Activated CD4-positive, alpha-beta memory T cell treated with anti-CD3 and anti-CD28 coated beads for 36 hours (primary cell): Measurements from ENCODE around the gene PHACTR1. TPM values are rescaled to one million over a fixed set of nuclear protein-coding genes. Genes with fewer than 3 reads are reported as not detected.
"Not testable (repeated sequence)": the region's sequence is repeated elsewhere in the genome, so short reads cannot be mapped to it uniquely, and the experiment has no call there.

Source experiments
- CTCF ChIA-PET: fragments of 350-600 bp; sonication (Branson Sonifier 250); formaldehyde crosslinking; loops from one replicate; lab custom pipeline; 2021; ENCODE audit warnings: antibody characterized with exemption, inconsistent platforms; lab: Charles Lee
- POLR2A ChIA-PET: fragments of 350-600 bp; sonication (Branson Sonifier 250); formaldehyde crosslinking; loops from one replicate; lab custom pipeline; 2021; ENCODE audit warnings: antibody characterized with exemption; lab: Charles Lee
- DNase-seq: peaks from one replicate; pipeline ENCODE4 v3.0.0-alpha.2; 2020
- H3K27ac Mint-ChIP-seq: one replicate; pipeline ENCODE4 v1.8.0; 2021; ENCODE audit warnings: mixed read lengths
- H3K27me3 Mint-ChIP-seq: one replicate; pipeline ENCODE4 v1.8.0; 2021; ENCODE audit warnings: mixed read lengths
- H3K36me3 Mint-ChIP-seq: one replicate; pipeline ENCODE4 v1.8.0; 2021; ENCODE audit warnings: mixed read lengths
- H3K4me1 Mint-ChIP-seq: one replicate; pipeline ENCODE4 v1.8.0; 2021; ENCODE audit warnings: low read depth, mixed read lengths
- H3K4me3 Mint-ChIP-seq: one replicate; pipeline ENCODE4 v1.8.0; 2021; ENCODE audit warnings: mild to moderate bottlenecking, mixed read lengths
- H3K9me3 Mint-ChIP-seq: one replicate; pipeline ENCODE4 v1.8.0; 2021; ENCODE audit warnings: mixed read lengths
- intact Hi-C: fragments of 100-400 bp; cut with micrococcal nuclease; formaldehyde crosslinking; loops from one replicate; pipeline ENCODE4 v1.15.1; 2023
- total RNA-seq, 2 experiments: library from RNA; stranded (reverse); gene quantifications; one replicate each; pipeline ENCODE4 v1.2.3, GENCODE V29; 2021

Gene PHACTR1
- total RNA-seq, 2 experiments from 2014 or later: not detected

DNA sequence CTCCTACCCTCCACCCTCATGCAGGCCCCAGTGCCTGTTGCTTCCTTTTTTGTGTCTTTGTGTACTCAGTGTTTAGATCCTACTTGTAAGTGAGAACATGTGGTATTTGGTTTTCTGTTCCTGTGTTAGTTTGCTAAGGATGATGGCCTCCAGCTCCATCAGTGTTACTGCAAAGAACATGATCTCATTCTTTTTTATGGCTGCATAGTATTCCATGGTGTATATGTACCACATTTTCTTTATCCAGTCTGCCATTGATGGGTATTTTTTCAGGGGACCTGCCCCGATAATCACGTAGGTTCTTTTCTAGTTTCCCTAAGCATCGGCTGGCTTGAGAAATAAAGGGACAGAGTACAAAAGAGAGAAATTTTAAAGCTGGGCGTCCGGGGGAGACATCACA is 527.2 kb downstream of the PHACTR1 start:
- peaks cover 16% of the 10 kb centered on the region for H3K27me3 Mint-ChIP-seq
- POLR2A ChIA-PET, H3K4me3 Mint-ChIP-seq: not testable (repeated sequence)

DNA sequence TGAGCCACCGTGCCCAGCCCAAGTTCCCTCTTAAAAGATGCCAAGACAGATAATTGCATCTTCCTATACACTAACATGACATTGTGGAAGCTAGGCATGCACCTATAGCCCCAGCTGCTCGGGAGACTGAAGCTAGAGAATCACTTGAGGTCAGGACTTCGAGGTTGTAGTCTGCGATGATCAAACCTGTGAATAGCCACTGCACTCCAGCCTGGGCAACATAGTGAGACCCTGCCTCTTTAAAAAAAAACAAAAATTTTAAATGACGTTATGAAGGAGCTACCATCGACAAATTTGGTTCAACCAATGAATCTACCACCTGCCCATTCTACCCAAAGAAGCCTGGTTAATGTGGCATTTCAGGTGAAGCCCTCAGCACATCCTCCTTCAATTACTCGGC is 531.1 kb downstream of the PHACTR1 start:
- Mint-ChIP-seq H3K27ac (no peak overlapping the region), H3K27me3 (peaks cover 9% of the 10 kb centered on the region), H3K4me1 (no peaks in the 10 kb centered on the region), H3K9me3 (peaks cover 10% of the 10 kb centered on the region), H3K4me3 (no peak overlapping the region), H3K36me3 (peaks cover 3% of the 10 kb centered on the region)
- ChIA-PET POLR2A (no interaction called here), CTCF (no interaction called here)
- no peak for DNase-seq
- intact Hi-C loops: no loop called here

More for the DNA sequence above, 527.2 kb downstream of the PHACTR1 start:
- H3K9me3 Mint-ChIP-seq, H3K36me3 Mint-ChIP-seq, intact Hi-C loops, CTCF ChIA-PET, DNase-seq, H3K27ac Mint-ChIP-seq, H3K4me1 Mint-ChIP-seq: not testable (repeated sequence)

DNA sequence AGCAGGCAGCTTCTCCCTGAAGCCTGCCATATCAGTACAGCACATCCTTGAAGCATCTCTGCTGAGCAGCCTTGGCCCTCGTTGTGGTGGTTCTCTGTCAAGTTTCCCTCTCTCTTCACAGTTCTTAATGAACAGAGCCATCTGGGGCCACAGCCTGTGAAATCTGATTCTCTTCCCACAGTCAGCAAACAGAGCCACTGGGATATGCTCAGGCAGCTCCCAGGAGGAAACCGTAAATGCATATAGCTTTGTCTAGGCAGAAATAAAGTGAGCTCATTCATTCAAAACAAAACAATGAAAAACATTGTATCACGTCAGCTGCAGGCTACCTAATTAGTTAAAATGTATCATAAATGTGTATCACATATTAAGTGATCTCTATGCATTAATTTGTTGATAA is 531.5 kb downstream of the PHACTR1 start:
- peaks cover 10% of the 10 kb centered on the region for H3K9me3 Mint-ChIP-seq
- ChIA-PET POLR2A (no interaction called here), CTCF (no interaction called here)
- intact Hi-C loops: no loop called here
- peaks cover 3% of the 10 kb centered on the region for H3K36me3 Mint-ChIP-seq
- H3K27ac Mint-ChIP-seq: no peak overlapping the region
- no peaks in the 10 kb centered on the region for H3K4me1 Mint-ChIP-seq
- DNase-seq: no peak
- H3K4me3 Mint-ChIP-seq: no peak overlapping the region
- H3K27me3 Mint-ChIP-seq: peaks cover 9% of the 10 kb centered on the region

DNA sequence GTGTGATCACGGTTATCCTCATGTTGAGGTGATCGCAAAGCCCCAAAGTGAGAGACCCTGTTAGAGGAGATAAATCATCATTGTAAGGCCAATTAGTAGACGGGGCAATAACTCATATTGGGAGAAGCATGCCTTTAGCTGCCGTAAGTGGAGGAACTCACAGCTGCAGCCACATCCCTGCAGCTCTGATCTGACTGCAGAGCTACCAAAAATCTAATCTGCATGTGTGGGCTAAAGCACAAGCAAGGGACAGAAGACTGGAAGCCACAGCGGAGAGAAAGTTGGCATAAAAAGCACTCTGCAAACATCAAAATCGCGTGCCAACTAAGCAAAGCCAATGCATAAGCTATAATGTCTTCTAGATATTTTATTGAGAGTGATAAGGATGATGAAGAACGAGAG is 532.0 kb downstream of the PHACTR1 start:
- POLR2A ChIA-PET: no interaction called here
- Mint-ChIP-seq H3K36me3 (peaks cover 3% of the 10 kb centered on the region), H3K27ac (no peak overlapping the region), H3K9me3 (peaks cover 10% of the 10 kb centered on the region), H3K27me3 (peaks cover 9% of the 10 kb centered on the region), H3K4me1 (no peaks in the 10 kb centered on the region), H3K4me3 (no peak overlapping the region)
- CTCF ChIA-PET: no interaction called here
- intact Hi-C loops: no loop called here
- DNase-seq: no peak

DNA sequence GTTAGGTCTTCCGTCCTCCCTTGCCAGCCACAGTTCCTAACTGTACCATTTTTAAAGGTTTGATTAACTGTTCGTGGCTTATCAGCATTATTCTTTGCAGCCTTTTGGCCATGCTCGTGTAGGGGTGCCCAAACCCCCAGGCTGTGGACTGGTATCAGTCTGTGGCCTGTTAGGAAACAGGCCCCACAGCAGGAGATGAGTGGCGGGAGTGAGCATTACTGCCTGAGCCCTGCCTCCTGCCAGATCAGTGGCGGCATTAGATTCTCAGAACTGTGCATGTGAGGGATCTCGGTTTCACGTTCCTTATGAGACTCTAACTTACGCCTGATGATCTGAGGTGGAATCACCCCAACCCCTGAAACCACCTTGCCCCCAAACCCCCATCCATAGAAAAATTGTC is 532.4 kb downstream of the PHACTR1 start:
- Mint-ChIP-seq H3K36me3 (peaks cover 1% of the 10 kb centered on the region), H3K9me3 (peaks cover 5% of the 10 kb centered on the region)

DNA sequence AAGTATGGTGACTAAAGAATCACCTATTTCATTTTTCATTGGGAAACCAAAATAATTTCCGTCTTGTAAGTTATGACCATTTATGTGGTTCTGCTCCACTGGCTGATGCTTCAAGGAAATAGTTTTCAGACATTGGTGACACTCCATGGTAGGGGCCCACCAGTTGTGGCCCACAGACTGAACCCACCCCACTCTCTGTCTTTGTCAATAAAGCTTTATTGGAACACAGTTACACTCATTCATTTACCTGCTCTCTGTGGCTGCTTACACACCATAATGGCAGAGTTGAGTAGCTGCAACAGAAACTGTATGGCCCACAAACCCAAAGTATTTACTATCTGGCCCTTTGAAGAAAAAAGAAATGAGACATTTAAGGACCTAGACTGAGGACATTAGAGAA is 533.2 kb downstream of the PHACTR1 start:
- Mint-ChIP-seq H3K9me3 (no peaks in the 10 kb centered on the region), H3K27ac (no peak overlapping the region), H3K36me3 (no peaks in the 10 kb centered on the region), H3K4me3 (no peak overlapping the region), H3K4me1 (no peaks in the 10 kb centered on the region), H3K27me3 (peaks cover 7% of the 10 kb centered on the region)
- no peak for DNase-seq
- CTCF ChIA-PET: no interaction called here
- POLR2A ChIA-PET: no interaction called here
- intact Hi-C loops: no loop called here

More for the DNA sequence above, 532.4 kb downstream of the PHACTR1 start:
- intact Hi-C loops: no loop called here
- peaks cover 7% of the 10 kb centered on the region for H3K27me3 Mint-ChIP-seq
- no peak overlapping the region for H3K4me3 Mint-ChIP-seq
- POLR2A ChIA-PET: no interaction called here
- no peak overlapping the region for H3K27ac Mint-ChIP-seq
- no peak for DNase-seq
- no peaks in the 10 kb centered on the region for H3K4me1 Mint-ChIP-seq
- CTCF ChIA-PET: no interaction called here

DNA sequence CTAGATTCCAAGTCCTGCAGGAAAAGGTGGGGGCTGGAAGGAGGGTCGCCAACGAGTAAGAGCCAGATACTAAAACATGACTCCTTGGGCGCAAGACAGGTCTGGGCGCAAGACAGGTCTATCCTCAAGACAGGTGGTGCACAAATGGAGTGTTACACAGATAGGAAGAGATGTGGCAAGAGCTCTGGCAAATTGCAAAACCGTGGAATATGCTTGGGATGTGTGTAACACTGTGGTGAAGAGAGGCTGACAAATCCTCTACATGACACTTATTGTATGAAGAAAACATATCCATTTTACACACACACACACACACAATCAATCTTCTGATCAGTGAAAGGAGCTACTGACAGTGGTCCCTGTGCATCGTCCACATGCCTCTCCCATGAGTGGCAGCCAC is 534.1 kb downstream of the PHACTR1 start:
- no peak for DNase-seq
- CTCF ChIA-PET: no interaction called here
- no peaks in the 10 kb centered on the region for H3K9me3 Mint-ChIP-seq
- no peak overlapping the region for H3K4me3 Mint-ChIP-seq
- no peaks in the 10 kb centered on the region for H3K36me3 Mint-ChIP-seq
- POLR2A ChIA-PET: no interaction called here
- H3K27ac Mint-ChIP-seq: no peak overlapping the region
- H3K4me1 Mint-ChIP-seq: no peaks in the 10 kb centered on the region
- intact Hi-C loops: no loop called here
- peaks cover 7% of the 10 kb centered on the region for H3K27me3 Mint-ChIP-seq

DNA sequence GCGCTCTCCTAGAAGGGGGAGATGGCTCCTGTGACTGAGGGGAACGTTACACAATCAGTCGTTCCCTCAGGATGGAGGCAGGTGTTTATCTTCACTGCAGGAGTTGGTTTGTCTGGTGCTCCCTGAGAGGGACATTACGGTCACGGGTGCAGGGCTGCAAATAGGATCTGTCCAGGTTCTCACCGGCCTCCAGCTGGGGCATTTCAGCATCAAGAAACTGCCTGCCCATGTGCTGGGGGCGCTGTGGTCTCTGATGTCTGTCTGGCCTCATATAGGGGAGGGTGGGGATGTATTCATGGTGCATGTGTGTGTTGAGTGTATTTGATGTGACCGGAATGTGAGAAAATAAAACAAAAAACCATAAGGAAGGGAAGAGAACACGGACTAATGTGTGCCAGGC is 534.7 kb downstream of the PHACTR1 start:
- H3K9me3 Mint-ChIP-seq: no peaks in the 10 kb centered on the region
- ChIA-PET POLR2A (no interaction called here), CTCF (no interaction called here)
- no peaks in the 10 kb centered on the region for H3K36me3 Mint-ChIP-seq
- peaks cover 7% of the 10 kb centered on the region for H3K27me3 Mint-ChIP-seq
- H3K4me1 Mint-ChIP-seq: no peaks in the 10 kb centered on the region
- no peak for DNase-seq
- intact Hi-C loops: no loop called here
- H3K4me3 Mint-ChIP-seq: no peak overlapping the region
- H3K27ac Mint-ChIP-seq: no peak overlapping the region

DNA sequence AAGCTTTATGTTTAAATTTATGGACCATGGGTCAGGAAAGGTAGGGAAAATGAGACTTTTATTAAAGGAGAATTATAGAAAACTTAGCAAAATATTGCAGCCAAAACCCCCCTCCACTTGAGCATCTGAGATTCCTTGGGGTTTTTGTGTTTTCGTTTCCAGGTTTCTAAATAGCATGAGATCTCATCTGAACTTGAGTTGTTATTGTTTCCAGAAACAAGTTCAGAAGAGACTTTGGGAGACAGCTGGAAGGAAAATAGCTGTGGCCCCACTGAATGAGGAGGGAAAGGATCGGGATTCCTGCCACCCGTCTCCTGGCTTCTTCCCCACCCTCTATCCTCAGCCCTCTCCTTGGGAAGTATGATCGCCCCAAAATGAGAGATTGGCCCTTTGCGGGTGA is 536.2 kb downstream of the PHACTR1 start:
- H3K36me3 Mint-ChIP-seq: no peaks in the 10 kb centered on the region
- H3K27me3 Mint-ChIP-seq: peaks cover 5% of the 10 kb centered on the region
- intact Hi-C loops: no loop called here
- no peaks in the 10 kb centered on the region for H3K9me3 Mint-ChIP-seq
- DNase-seq: no peak
- ChIA-PET CTCF (interaction anchor here (0.6 kb wide), 1 partner anchor 16 kb away, joined by 3 read pairs; no protein-coding TSS in a partner anchor), POLR2A (no interaction called here)
- H3K4me3 Mint-ChIP-seq: no peak overlapping the region
- no peaks in the 10 kb centered on the region for H3K4me1 Mint-ChIP-seq
- no peak overlapping the region for H3K27ac Mint-ChIP-seq

DNA sequence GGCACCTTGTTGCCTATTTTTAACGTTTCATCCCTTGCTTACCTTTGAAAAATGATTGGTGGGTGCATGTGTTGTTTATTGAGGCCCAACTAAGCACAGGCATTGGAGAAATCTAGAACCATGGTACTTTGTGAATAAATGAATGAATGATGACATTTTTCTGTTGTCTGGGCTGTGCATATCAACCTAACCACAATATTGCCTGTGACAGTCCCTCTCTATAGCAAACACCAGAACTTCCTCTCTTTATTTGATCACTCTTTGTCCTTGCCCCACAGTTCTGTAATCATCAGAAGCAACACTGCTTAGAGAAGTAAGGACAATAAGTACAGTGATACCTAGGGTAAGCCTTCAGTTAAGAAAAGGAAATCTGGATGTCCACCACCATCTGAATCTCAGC is 536.7 kb downstream of the PHACTR1 start:
- intact Hi-C loops: no loop called here
- Mint-ChIP-seq H3K36me3 (no peaks in the 10 kb centered on the region), H3K4me3 (no peak overlapping the region), H3K4me1 (no peaks in the 10 kb centered on the region), H3K27ac (no peak overlapping the region), H3K27me3 (peaks cover 2% of the 10 kb centered on the region), H3K9me3 (no peaks in the 10 kb centered on the region)
- CTCF ChIA-PET: no interaction called here
- DNase-seq: no peak
- POLR2A ChIA-PET: no interaction called here

DNA sequence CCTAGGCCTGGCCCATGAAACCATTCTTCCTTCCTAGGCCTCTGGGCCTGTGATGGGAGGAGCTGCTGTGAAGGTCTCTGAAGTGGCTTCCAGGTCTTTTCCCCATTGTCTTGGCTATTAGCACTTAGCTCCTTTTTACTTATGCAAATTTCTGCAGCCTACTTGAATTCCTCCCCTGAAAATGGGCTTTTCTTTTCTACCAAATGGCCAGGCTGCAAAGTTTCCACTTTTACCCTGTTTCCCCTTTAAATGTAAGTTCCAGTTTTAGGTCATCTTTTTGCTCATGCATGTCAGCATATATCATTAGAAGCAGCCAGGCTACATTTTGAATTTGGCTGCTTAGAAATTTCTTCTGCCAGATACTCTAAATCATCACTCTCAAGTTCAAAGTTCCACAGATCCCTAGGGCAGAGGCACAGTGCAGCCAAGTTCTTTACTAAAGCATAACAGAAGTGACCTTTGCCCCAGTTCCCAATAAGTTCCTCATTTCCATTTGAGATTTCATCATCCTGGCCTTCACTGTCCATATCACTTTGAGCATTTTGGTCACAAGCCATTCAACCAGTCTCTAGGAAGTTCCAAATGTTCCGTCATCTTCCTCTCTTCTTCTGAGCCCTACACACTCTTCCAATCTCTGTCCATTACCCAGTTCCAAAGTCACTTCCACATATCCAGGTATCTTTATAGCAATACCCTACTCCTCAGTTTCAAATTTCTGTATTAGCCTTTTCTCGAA is 539.9 kb downstream of the PHACTR1 start:
- ChIA-PET CTCF (no interaction called here), POLR2A (no interaction called here)
- Mint-ChIP-seq H3K9me3 (no peaks in the 10 kb centered on the region), H3K4me3 (no peak overlapping the region), H3K36me3 (no peaks in the 10 kb centered on the region), H3K4me1 (no peaks in the 10 kb centered on the region), H3K27ac (no peak overlapping the region), H3K27me3 (no peaks in the 10 kb centered on the region)
- DNase-seq: no peak
- intact Hi-C loops: no loop called here

DNA sequence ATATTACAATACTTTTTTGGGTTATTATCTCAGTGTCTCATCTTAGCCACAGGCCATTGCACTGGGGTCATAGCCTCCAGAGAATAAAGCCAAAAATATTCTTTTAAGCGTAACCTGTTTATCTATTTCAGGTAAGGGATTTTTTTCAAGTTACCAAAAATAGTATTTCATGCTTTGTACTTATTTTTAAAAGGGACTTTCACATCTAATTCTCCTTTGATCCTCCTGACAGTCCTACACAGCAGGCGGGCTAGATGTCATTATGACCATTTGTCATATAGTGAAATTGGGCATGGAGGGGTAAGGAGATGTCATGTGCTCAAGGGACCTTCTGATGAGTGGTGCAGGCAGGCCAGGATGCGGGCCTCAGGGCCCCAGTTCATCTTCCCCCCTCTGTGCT is 542.8 kb downstream of the PHACTR1 start:
- Mint-ChIP-seq H3K4me3 (no peak overlapping the region), H3K27me3 (no peaks in the 10 kb centered on the region), H3K36me3 (no peaks in the 10 kb centered on the region), H3K9me3 (no peaks in the 10 kb centered on the region), H3K4me1 (peaks cover 3% of the 10 kb centered on the region), H3K27ac (no peak overlapping the region)
- intact Hi-C loops: no loop called here
- ChIA-PET POLR2A (no interaction called here), CTCF (no interaction called here)
- DNase-seq: no peak

DNA sequence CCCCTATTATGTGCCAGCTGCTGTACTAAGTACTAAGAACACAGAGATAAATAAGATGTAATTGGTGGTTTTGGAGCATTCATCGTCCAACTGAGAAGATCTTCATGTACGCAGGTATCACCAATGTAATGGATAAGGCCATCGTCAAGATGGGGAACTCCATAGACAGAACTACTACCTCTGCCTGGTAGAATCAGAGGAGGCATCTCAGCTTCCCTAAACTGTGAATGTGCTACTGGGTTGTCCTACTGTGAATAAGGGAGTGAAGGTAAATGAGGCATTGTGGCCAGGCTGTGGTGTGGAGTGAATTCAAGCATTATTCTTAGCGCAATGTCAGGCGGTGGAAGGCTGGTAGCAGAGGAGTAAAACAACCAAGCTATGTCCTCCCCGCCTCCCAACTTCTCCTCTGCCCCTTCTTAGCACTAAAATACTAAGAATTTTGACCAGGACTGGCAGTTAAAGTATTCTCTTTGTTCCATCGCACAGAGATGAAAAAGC is 543.6 kb downstream of the PHACTR1 start:
- CTCF ChIA-PET: no interaction called here
- no peak for DNase-seq
- Mint-ChIP-seq H3K27ac (no peak overlapping the region), H3K4me1 (peaks cover 3% of the 10 kb centered on the region), H3K36me3 (no peaks in the 10 kb centered on the region), H3K9me3 (no peaks in the 10 kb centered on the region), H3K27me3 (no peaks in the 10 kb centered on the region), H3K4me3 (no peak overlapping the region)
- intact Hi-C loops: no loop called here
- POLR2A ChIA-PET: no interaction called here
